T-helper 2 cell (primary cell): Measurements from ENCODE around the gene SLFN11.
"Not testable (repeated sequence)": the region's sequence is repeated elsewhere in the genome, so short reads cannot be mapped to it uniquely, and the experiment has no call there.

Experiments
- DNase-seq, 5 experiments: peaks; one replicate each; pipeline versions ENCODE4 v3.0.0 to v3.0.0-alpha.2; 2012 to 2022

Gene SLFN11

GRCh38 chr17:35359398-35359797 lies 14.0 kb downstream of the SLFN11 start:
- DNase-seq = no peak

- DNase-seq = no peak
Measured at GRCh38 chr17:35352284-35352683, 21.1 kb downstream of the SLFN11 start.

- no peak for DNase-seq
Measured at GRCh38 chr17:35350493-35350892, 22.9 kb downstream of the SLFN11 start.

- DNase-seq = peak in 3 of 5 experiments; percentile 24 to 35 (median 27)
Measured at GRCh38 chr17:35345926-35346771, 27.3 kb downstream of the SLFN11 start.

GRCh38 chr17:35345445-35345925 lies 27.9 kb downstream of the SLFN11 start:
- peak in 1 of 5 experiments; percentile 38 for DNase-seq

- no peak for DNase-seq
Measured at GRCh38 chr17:35344262-35344661, 29.2 kb downstream of the SLFN11 start.

GRCh38 chr17:35342276-35342675 lies 31.1 kb downstream of the SLFN11 start:
- no peak for DNase-seq

- DNase-seq = peak in 2 of 5 experiments; percentile 49 to 94
Measured at GRCh38 chr17:35341411-35341992, 31.9 kb downstream of the SLFN11 start.

GRCh38 chr17:35338230-35338629 lies 35.2 kb downstream of the SLFN11 start:
- no peak for DNase-seq

- DNase-seq = no peak
Measured at GRCh38 chr17:35337364-35337763, 36.1 kb downstream of the SLFN11 start.

GRCh38 chr17:35333578-35333977 lies 39.8 kb downstream of the SLFN11 start:
- not testable (repeated sequence) for DNase-seq

- DNase-seq = no peak
Measured at GRCh38 chr17:35322749-35323148, 50.7 kb downstream of the SLFN11 start.

GRCh38 chr17:35315971-35316370 lies 57.5 kb downstream of the SLFN11 start:
- no peak for DNase-seq

- no peak for DNase-seq
Measured at GRCh38 chr17:35315283-35315682, 58.1 kb downstream of the SLFN11 start.

- DNase-seq = peak in 1 of 5 experiments; percentile 9
Measured at GRCh38 chr17:35314415-35315216, 58.8 kb downstream of the SLFN11 start.

- DNase-seq = peak in 2 of 5 experiments; percentile 9 to 30
Measured at GRCh38 chr17:35313875-35314409, 59.5 kb downstream of the SLFN11 start.

- DNase-seq = peak; percentile 43 to 98 (median 85)
Measured at GRCh38 chr17:35312790-35313711, 60.4 kb downstream of the SLFN11 start.

- DNase-seq = peak in 1 of 5 experiments; percentile 3
Measured at GRCh38 chr17:35312346-35312745, 61.1 kb downstream of the SLFN11 start.

GRCh38 chr17:35309345-35309744 lies 64.1 kb downstream of the SLFN11 start:
- not testable (repeated sequence) for DNase-seq
